Epidermal melanocyte (primary cell): ENCODE data around the gene ENTREP1.
"Not testable (repeated sequence)": the region's sequence is repeated elsewhere in the genome, so short reads cannot be mapped to it uniquely, and the experiment has no call there.

Source experiments
- DNase-seq: peaks from one replicate; pipeline ENCODE4 v3.0.0; 2011; ENCODE audit warnings: low spot score; ENCODE audit not compliant: insufficient read length

Gene ENTREP1

GRCh38 chr9:69409936-69410335, 84.9 kb downstream of the ENTREP1 start:
- DNase-seq = not testable (repeated sequence)

- no peak for DNase-seq
Measured at GRCh38 chr9:69411246-69411645, 86.2 kb downstream of the ENTREP1 start.

- no peak for DNase-seq
Measured at GRCh38 chr9:69411931-69412740, 87.1 kb downstream of the ENTREP1 start.

GRCh38 chr9:69412741-69413150, 87.7 kb downstream of the ENTREP1 start:
- DNase-seq = peak; percentile 78

GRCh38 chr9:69420611-69421270, 95.7 kb downstream of the ENTREP1 start:
- no peak for DNase-seq

GRCh38 chr9:69421908-69422801, 97.1 kb downstream of the ENTREP1 start:
- DNase-seq = peak; percentile 83

GRCh38 chr9:69425136-69425801, 100.3 kb downstream of the ENTREP1 start:
- DNase-seq = no peak

GRCh38 chr9:69427286-69427685, 102.3 kb downstream of the ENTREP1 start:
- DNase-seq = peak; percentile 78

- no peak for DNase-seq
Measured at GRCh38 chr9:69428017-69428785, 103.2 kb downstream of the ENTREP1 start.

- no peak for DNase-seq
Measured at GRCh38 chr9:69429281-69429680, 104.3 kb downstream of the ENTREP1 start.

GRCh38 chr9:69430206-69430605, 105.2 kb downstream of the ENTREP1 start:
- DNase-seq = no peak

GRCh38 chr9:69431203-69431602, 106.2 kb downstream of the ENTREP1 start:
- DNase-seq = no peak

GRCh38 chr9:69431777-69432176, 106.8 kb downstream of the ENTREP1 start:
- no peak for DNase-seq

- no peak for DNase-seq
Measured at GRCh38 chr9:69432623-69433022, 107.6 kb downstream of the ENTREP1 start.

- no peak for DNase-seq
Measured at GRCh38 chr9:69433392-69433791, 108.4 kb downstream of the ENTREP1 start.

GRCh38 chr9:69433968-69434367, 109.0 kb downstream of the ENTREP1 start:
- DNase-seq = no peak

GRCh38 chr9:69439654-69440053, 114.6 kb downstream of the ENTREP1 start:
- not testable (repeated sequence) for DNase-seq

GRCh38 chr9:69440254-69440955, 115.4 kb downstream of the ENTREP1 start:
- DNase-seq = not testable (repeated sequence)
